MM.1S (cell line): ENCODE results near the gene WDR13.

ENCODE experiments used
- DNase-seq: peaks from one replicate; pipeline ENCODE4 v3.0.0-alpha.2; 2015
- H2AFZ ChIP-seq: fragments of 300-600 bp; sonication (generic); 2 replicates; pipeline ENCODE4 v1.6.0; 2016; ENCODE audit warnings: antibody characterized with exemption, low read length
- H3F3A ChIP-seq: fragments of 300-600 bp; sonication (generic); 2 replicates; pipeline ENCODE4 v1.6.1; 2016; ENCODE audit warnings: mild to moderate bottlenecking, antibody characterized with exemption, low read length, moderate library complexity, mixed read lengths; ENCODE audit not compliant: insufficient read depth
- H3K27ac ChIP-seq: fragments of 300-600 bp; sonication (generic); 2 replicates; pipeline ENCODE4 v1.5.1; 2016; ENCODE audit warnings: mild to moderate bottlenecking, low read length
- H3K27me3 ChIP-seq: fragments of 300-600 bp; sonication (generic); replicated peaks from 2 replicates; pipeline ENCODE4 v1.6.0; 2016; ENCODE audit warnings: low read length; ENCODE audit not compliant: insufficient read depth
- H3K36me3 ChIP-seq: fragments of 300-600 bp; sonication (generic); replicated peaks from 2 replicates; pipeline ENCODE4 v1.6.1; 2016; ENCODE audit warnings: mild to moderate bottlenecking, low read length, mixed read lengths; ENCODE audit not compliant: insufficient read depth
- H3K4me1 ChIP-seq: fragments of 300-600 bp; sonication (generic); 2 replicates; pipeline ENCODE4 v1.6.1; 2016; ENCODE audit warnings: low read length, mixed read lengths
- H3K4me2 ChIP-seq: fragments of 300-600 bp; sonication (generic); 2 replicates; pipeline ENCODE4 v1.6.0; 2016; ENCODE audit warnings: low read depth, low read length
- H3K4me3 ChIP-seq: fragments of 300-600 bp; sonication (generic); 2 replicates; pipeline ENCODE4 v1.5.1; 2016; ENCODE audit warnings: low read length, mixed read lengths
- H3K79me2 ChIP-seq: fragments of 300-600 bp; sonication (generic); 2 replicates; pipeline ENCODE4 v1.6.1; 2016; ENCODE audit warnings: mixed run types, low read length, mixed read lengths
- H3K9ac ChIP-seq: fragments of 300-600 bp; sonication (generic); 2 replicates; pipeline ENCODE4 v1.6.1; 2016; ENCODE audit warnings: low read length, mixed read lengths
- H3K9me2 ChIP-seq: fragments of 300-600 bp; sonication (generic); replicated peaks from 2 replicates; pipeline ENCODE4 v1.6.1; 2016; ENCODE audit warnings: mild to moderate bottlenecking, low read length, mixed read lengths; ENCODE audit not compliant: insufficient read depth
- H3K9me3 ChIP-seq: fragments of 300-600 bp; sonication (generic); replicated peaks from 2 replicates; pipeline ENCODE4 v1.6.1; 2016; ENCODE audit warnings: mild to moderate bottlenecking, low read length, mixed read lengths; ENCODE audit not compliant: insufficient read depth
- H4K20me1 ChIP-seq: fragments of 300-600 bp; sonication (generic); 2 replicates; pipeline ENCODE4 v1.6.1; 2016; ENCODE audit warnings: mild to moderate bottlenecking, low read length, moderate library complexity, mixed read lengths; ENCODE audit not compliant: insufficient read depth
- EZH2 ChIP-seq: fragments of 300-600 bp; sonication (generic); optimal IDR thresholded peaks from 2 replicates; pipeline ENCODE3; 2017; ENCODE audit warnings: low read depth, mild to moderate bottlenecking, antibody characterized with exemption, low read length, mixed read lengths
- EZH2phosphoT487 ChIP-seq: fragments of 300-600 bp; sonication (generic); IDR thresholded peaks from 2 replicates; pipeline ENCODE4 v1.6.1; 2018; ENCODE audit warnings: antibody characterized with exemption, low read length
- TF ChIP-seq, protein P1 (sequence below): fragments of 300-600 bp; sonication (generic); IDR thresholded peaks from 2 replicates; pipeline ENCODE4 v1.5.1; 2016; ENCODE audit warnings: antibody characterized with exemption, low read length, mixed read lengths

The WDR13 gene

DNA sequence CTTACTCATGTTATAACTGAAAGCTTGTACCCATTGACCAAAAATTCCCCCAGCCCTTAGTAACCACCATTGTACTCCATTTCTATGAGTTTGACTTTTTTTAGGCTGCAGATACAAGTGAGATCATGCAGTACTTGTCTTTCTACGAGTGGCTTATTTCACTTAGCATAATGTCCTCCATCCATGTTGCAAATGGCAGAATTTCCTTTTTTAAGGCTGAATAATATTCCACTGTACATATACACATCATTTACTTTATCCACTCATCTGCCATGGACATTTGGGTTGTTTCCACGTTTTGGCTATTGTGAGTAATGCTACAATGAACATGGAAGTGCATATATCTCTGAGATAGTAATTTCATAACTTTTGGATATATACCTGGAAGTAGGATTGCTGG, 12.6 kb upstream of the WDR13 start:
- Histone ChIP-seq H3K4me3 (no peak overlapping the region), H3K27ac (no peak overlapping the region), H3K9me2 (no peaks in the 10 kb centered on the region), H3K4me1 (no peaks in the 10 kb centered on the region), H3K9ac (no peak overlapping the region), H3K36me3 (no peaks in the 10 kb centered on the region), H3K9me3 (no peaks in the 10 kb centered on the region), H3F3A (no peaks in the 10 kb centered on the region), H2AFZ (no peak overlapping the region), H3K27me3 (no peaks in the 10 kb centered on the region), H4K20me1 (no peaks in the 10 kb centered on the region), H3K79me2 (no peaks in the 10 kb centered on the region), H3K4me2 (no peak overlapping the region)
- TF ChIP-seq, protein P1, sequence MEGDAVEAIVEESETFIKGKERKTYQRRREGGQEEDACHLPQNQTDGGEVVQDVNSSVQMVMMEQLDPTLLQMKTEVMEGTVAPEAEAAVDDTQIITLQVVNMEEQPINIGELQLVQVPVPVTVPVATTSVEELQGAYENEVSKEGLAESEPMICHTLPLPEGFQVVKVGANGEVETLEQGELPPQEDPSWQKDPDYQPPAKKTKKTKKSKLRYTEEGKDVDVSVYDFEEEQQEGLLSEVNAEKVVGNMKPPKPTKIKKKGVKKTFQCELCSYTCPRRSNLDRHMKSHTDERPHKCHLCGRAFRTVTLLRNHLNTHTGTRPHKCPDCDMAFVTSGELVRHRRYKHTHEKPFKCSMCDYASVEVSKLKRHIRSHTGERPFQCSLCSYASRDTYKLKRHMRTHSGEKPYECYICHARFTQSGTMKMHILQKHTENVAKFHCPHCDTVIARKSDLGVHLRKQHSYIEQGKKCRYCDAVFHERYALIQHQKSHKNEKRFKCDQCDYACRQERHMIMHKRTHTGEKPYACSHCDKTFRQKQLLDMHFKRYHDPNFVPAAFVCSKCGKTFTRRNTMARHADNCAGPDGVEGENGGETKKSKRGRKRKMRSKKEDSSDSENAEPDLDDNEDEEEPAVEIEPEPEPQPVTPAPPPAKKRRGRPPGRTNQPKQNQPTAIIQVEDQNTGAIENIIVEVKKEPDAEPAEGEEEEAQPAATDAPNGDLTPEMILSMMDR: no peak
- TF ChIP-seq EZH2phosphoT487 (no peak), EZH2 (no peak)
- no peak for DNase-seq

DNA sequence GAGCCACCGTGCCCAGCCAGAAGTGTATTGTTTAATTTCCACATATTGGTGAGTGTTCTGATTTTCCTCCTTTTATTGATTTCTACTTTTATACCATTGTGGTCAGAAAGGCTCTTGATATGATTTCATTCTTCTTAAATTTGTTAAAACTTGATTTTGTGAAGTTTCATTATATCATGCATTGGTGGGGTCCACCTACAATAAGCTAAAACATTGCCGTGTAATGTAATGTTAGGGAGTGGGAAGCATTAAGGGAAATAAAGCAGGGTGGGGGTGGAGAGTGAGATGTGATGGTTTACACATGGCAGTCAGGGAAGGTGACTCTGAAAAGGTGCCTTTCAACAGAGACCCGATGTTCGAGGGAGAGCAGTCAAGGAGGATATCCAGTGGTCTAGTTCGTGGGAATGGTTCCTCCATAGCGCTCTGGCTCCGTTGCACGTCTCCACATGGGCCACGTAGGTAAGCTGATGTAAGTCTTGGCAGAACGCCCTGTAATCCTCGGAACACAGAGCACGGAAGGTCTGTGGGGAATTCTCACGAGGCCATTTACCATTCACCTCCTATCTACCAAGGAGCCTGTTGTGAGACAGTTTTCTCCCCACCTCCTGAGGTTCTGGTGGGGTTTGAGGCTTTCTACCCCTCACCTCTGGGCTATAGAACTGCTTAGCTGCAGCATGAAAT, 7.7 kb upstream of the WDR13 start:
- Histone ChIP-seq H3K36me3 (no peaks in the 10 kb centered on the region), H4K20me1 (no peaks in the 10 kb centered on the region), H3K9me2 (no peaks in the 10 kb centered on the region), H3K79me2 (no peaks in the 10 kb centered on the region), H3K9ac (no peak overlapping the region), H3K4me3 (no peak overlapping the region), H2AFZ (no peak overlapping the region), H3K27ac (no peak overlapping the region), H3K4me2 (no peak overlapping the region), H3F3A (no peaks in the 10 kb centered on the region), H3K9me3 (no peaks in the 10 kb centered on the region), H3K27me3 (no peaks in the 10 kb centered on the region), H3K4me1 (no peaks in the 10 kb centered on the region)
- TF ChIP-seq EZH2 (no peak), EZH2phosphoT487 (no peak)
- TF ChIP-seq, protein P1: no peak
- DNase-seq: no peak

DNA sequence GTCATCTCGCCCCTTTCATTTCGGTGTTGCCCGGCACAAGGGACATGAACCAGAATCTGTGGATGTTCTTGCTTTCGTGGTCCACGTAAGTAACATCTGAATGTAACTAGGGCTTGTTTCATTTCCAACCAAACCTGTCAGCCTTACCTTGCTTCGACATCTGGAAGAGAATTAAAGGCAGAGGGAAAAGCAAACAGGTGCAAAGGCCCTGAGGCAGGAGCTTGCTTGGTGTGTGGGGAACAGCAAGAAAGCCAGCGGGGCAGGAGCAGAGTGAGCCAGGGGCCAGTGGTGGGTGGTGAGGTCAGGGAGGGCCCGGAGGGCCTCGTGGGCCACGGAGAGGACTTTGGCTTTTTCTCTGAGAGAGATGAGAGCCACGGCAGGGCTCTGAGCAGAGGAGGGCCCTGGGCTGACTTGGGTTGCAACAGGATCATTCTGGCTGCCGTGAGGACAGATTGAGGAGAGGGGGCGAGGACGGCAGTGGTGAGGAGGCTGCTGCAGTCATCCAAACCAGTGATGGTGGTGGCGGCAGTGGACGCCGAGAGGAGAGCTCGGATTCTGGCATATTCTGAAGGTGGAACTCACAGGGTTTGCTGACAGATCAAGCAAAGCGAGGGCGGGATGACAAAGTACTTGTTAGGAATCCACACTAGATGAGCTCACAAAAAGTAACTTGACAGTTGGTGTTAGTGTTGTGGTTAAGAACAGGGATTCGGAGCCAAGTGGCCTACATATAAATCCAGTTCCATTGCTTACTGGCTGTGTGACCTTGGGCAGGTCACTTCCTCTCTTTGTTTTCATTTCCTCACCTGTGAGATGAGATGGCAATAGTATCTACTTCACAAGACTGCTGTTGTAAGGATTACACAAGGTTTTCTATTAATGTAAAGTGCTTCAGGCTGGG, 6.8 kb upstream of the WDR13 start:
- no peaks in the 10 kb centered on the region for H3K36me3 ChIP-seq
- no peak overlapping the region for H3K4me2 ChIP-seq
- H3K9me2 ChIP-seq: no peaks in the 10 kb centered on the region
- H3K27ac ChIP-seq: no peak overlapping the region
- H3F3A ChIP-seq: no peaks in the 10 kb centered on the region
- no peak overlapping the region for H3K4me3 ChIP-seq
- no peak overlapping the region for H2AFZ ChIP-seq
- no peaks in the 10 kb centered on the region for H3K79me2 ChIP-seq
- no peaks in the 10 kb centered on the region for H4K20me1 ChIP-seq
- TF ChIP-seq EZH2phosphoT487: no peak
- no peak for TF ChIP-seq EZH2
- TF ChIP-seq, protein P1: no peak
- H3K9ac ChIP-seq: no peak overlapping the region
- no peak for DNase-seq
- H3K4me1 ChIP-seq: no peaks in the 10 kb centered on the region
- H3K9me3 ChIP-seq: no peaks in the 10 kb centered on the region
- no peaks in the 10 kb centered on the region for H3K27me3 ChIP-seq
